Cardiac fibroblast (primary cell): ENCODE data around the gene MAB21L4.

Experiments
- DNase-seq, 2 donors: peaks; one replicate each; pipeline versions ENCODE4 v3.0.0 to v3.0.0-alpha.2; 2010; ENCODE audit warnings: low read depth in 2 of 2
- H3K4me3 ChIP-seq, 2 donors: replicated peaks in 1 of 2; 1 replicate in 1 of 2; 2 replicates in 1 of 2; pipeline ENCODE4 v1.5.1; 2011; ENCODE audit warnings: low read depth in 2 of 2, low read length in 2 of 2, mild to moderate bottlenecking in 2 of 2, moderate library complexity in 1 of 2
- TF ChIP-seq, protein P1 (sequence below): IDR thresholded peaks from one replicate; pipeline ENCODE4 v1.5.1; 2011; ENCODE audit warnings: low read depth, mild to moderate bottlenecking, low read length, inconsistent platforms

The MAB21L4 gene

DNA sequence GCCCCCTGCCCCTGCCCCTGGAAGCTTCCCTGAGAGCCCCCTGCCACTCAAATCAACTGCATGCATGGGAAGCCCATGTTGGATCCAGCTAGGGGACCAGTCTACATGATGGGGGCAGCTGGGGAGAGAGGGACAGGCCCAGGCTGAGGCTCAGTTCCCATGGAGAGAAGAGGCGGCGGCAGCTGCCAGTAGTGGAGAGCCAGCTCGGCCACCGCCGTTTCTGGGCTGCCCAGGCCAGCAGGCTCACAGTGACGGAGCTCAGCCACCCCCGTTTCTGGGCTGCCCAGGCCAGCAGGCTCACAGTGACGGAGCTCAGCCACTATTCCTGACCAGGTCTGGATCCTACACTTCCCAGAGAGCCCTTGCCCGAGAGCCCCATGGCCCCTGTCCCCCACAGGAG lies 3.6 kb downstream of the MAB21L4 start:
- TF ChIP-seq, protein P1, sequence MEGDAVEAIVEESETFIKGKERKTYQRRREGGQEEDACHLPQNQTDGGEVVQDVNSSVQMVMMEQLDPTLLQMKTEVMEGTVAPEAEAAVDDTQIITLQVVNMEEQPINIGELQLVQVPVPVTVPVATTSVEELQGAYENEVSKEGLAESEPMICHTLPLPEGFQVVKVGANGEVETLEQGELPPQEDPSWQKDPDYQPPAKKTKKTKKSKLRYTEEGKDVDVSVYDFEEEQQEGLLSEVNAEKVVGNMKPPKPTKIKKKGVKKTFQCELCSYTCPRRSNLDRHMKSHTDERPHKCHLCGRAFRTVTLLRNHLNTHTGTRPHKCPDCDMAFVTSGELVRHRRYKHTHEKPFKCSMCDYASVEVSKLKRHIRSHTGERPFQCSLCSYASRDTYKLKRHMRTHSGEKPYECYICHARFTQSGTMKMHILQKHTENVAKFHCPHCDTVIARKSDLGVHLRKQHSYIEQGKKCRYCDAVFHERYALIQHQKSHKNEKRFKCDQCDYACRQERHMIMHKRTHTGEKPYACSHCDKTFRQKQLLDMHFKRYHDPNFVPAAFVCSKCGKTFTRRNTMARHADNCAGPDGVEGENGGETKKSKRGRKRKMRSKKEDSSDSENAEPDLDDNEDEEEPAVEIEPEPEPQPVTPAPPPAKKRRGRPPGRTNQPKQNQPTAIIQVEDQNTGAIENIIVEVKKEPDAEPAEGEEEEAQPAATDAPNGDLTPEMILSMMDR = no peak
- H3K4me3 ChIP-seq = no peak overlapping the region
- no peak for DNase-seq

DNA sequence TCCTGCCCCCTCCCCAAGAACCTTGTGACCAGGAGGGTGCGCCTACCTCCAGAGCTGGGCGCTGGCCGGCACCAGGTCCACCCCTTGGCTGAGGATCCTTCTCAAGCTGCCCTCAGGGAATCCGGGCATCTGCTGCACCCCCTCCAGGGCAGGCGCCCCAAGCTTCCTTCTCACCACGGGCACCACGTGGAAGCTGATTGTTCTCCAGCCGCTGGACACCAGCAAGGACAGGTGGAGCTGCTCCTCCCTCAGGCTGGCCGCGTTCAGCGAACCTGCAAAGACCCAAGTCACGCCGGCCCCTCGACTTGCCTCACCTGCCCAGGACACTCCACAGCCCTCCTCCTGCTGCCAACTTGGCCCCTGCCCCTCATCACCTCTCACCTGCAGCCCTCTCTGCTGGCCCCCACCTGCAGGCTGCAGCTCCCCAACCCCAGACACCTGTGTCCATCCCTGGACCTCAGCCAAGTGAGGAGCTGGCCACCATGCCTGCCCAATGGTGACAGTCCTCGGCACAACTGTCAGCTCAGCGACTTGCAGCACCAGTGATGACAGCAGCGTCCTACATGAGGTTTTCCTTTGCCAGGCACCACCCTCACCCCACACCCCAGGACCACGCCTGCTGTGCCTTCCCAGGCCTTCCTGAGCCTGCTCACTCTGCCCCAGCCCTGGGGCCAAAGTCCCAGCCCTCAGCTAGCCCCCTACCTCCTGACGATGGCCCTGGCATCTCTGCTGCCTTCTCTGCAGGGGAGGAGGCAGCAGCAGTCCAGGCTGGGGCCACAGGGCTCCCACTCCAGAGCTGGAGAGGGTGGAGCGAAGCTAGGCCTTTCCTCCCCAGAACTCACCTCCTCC lies 4.2 kb downstream of the MAB21L4 start:
- no peak for DNase-seq
- H3K4me3 ChIP-seq = no peak overlapping the region
- TF ChIP-seq, protein P1 = no peak

DNA sequence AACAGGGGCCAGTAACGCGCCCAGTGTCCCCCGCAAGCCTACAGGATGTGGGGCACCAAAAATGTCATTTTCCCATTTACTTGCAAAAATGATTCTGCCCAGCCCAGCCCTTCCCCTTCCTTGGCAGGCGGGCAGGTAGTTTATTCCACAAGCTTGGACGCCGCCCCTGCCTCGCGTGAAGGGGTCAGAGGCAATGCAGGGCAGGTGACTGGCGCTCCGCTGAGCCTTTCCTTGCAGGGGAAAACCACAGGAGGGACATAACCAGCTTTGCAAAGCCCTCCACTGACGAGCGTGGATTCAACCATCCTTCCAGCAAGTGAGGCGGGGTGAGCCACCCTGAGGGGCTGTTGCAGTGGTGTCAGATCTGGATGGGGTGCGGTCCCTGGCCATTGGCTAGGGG lies 5.3 kb downstream of the MAB21L4 start:
- no peak overlapping the region for H3K4me3 ChIP-seq
- TF ChIP-seq, protein P1 = no peak
- DNase-seq = no peak

DNA sequence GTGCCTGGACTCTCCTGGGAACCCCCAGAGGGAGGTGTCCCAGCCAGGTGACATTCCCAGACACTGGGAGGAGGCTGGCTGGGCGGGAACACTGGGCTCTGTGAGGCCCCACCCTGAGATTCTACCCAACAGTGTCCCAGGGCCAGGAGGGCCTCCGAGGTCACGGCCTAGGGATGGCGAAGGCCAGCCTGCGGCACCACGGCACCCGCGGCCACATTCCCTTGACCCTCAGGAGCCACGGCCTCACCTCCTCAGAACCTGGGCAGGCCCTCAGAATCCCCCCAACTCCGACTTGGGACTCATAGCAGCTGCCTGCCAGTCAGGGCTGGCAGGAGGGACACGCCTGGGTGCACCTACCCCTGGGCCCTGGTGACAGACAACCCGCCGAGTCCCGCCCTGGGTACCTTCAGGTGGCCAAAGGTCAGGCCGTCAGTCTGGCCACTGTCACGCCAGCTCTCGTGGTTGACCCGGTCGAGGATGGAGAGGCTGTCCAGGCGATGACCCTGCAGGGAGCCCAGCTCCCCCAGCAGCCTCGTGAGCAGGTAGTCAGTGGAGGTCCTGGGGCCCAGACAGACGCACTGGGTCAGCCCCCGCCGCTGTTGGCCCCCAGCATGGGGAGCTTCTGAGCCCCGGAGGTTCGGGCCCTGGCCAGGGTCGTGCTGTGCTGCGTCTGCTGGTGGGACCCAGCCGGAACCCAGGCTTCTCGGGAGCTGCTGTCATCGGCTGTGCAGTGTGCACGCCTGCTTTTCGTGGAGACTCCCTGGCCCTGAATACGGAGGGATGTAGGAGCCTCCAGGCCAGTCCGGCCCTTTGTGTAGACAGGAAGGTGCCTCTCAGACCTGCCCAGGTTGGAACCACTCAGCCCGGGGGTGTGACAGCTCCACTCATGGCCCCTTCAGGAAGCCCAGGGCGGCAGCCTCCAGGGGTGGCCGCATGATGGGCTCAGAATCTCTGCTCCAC lies 6.1 kb downstream of the MAB21L4 start:
- no peak overlapping the region for H3K4me3 ChIP-seq
- DNase-seq = no peak
- TF ChIP-seq, protein P1 = no peak

DNA sequence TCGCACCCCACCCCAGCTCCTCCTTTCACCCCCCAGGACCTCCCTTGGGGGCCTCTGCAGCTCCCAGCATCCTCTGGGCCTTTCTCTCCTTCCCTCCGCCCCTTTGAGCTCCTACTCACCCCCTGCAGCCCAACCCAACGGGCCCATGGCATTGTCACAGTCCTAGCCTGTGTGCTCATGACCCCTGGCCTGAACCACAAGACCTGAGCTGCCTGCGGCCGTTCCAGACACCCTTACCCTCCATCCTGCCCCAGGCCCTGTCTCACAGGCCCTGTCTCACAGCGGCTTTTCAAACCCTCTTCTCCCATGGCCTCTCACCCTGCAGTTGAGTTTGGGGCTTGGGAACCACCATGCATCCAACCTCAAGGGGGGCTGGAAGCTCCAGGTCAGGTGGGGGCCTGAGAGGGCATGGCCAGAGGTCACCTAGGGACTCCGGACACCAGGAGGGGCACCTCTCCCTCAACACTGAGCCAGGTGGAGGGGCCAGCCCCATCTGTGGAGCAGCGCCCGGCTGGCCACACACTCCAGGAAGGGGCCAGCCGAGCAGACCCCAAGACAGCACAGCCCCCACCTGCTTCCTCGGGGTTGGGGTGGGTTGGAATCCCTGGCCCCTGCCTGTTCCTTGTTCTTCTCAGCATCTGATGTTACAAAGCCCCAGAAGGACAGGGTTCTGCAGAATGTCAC lies 6.9 kb downstream of the MAB21L4 start:
- TF ChIP-seq, protein P1 = no peak
- DNase-seq = no peak

DNA sequence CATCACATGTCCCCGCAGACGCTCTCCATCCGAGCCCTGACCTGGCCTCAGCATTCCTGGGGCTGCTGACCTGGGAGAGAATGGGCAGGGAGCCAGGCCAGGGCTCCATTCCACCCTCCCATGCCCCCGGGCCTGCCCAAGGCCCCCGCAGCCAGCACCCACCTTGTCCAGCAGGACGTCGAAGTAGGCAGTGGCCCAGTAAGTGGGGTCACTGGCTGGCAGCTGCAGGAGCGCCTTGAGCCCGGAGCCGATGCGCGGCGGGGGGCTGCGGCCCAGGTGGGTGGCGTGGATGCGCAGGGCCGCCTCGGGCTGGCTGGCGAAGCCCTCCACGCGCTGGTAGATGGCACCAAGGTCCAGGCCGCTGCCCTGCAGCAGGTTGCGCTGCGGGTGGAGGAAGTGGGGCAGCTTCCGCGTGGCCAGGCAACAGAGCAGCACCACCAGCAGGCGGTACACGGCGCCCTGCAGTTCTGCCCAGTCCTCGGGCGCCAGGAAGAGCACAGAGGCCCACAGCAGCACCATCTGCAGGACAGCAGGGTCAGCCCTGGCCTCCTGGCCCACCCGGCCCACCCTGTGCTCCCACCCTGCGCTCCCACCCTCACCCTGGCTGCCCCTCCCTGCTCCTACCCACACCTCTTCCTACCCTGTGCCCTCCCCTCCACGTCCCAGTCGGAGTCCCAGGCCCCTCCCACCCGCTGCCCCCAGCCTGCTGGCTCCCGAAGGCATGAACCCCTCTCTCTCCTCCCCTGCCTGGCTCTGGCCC lies 7.6 kb downstream of the MAB21L4 start:
- H3K4me3 ChIP-seq = no peak overlapping the region
- TF ChIP-seq, protein P1 = no peak
- no peak for DNase-seq

More for the DNA sequence above, 6.9 kb downstream of the MAB21L4 start:
- no peak overlapping the region for H3K4me3 ChIP-seq
